ENCODE measurements around the gene PCDHGA10.

- TF ChIP-seq CTCF (tag by site-specific recombination; IDR thresholded peaks at IDR 0.05): no peak
- TF ChIP-seq ZNF555 (tag by site-specific recombination; conservative IDR thresholded peaks at IDR 0.05): no peak
- TF ChIP-seq TCF7L2 (IDR thresholded peaks at IDR 0.05; ENCODE audit: borderline replicate concordance, low read depth, low read length): no peak
- TF ChIP-seq ZSCAN30 (tag by site-specific recombination; IDR thresholded peaks at IDR 0.05): no peak
- no peak for TF ChIP-seq ZNF121 (tag by site-specific recombination; IDR thresholded peaks at IDR 0.05)
- TF ChIP-seq ZNF302 (tag by site-specific recombination; IDR thresholded peaks at IDR 0.05; ENCODE audit: low read depth): no peak
Observed at GRCh38 chr5:141366016-141366896, 46.5 kb upstream of the PCDHGA10 start.

Measured in HEK293 (cell line).